Calu3 (cell line): ENCODE measurements around the gene KIAA0825. TPM values are rescaled to one million over a fixed set of nuclear protein-coding genes. Genes with fewer than 3 reads are reported as not detected.

Experiments used
- BruUV-seq: library from RNA; stranded (reverse); fragments of 400-500 nt; replicated peaks from 2 replicates; lab custom pipeline; 2021; lab: Mats Ljungman, UMichigan
- CTCF ChIA-PET: fragments of 300-600 bp; sonication (Branson Sonifier 250); formaldehyde crosslinking; loops from one replicate; lab custom pipeline; 2022; ENCODE audit warnings: antibody characterized with exemption; lab: Charles Lee
- DNase-seq: peaks from one replicate; pipeline ENCODE4 v3.0.0; 2022
- H3K27ac Mint-ChIP-seq: one replicate; pipeline ENCODE4 v1.8.0; 2022; ENCODE audit warnings: mixed read lengths; ENCODE audit not compliant: unreplicated experiment
- H3K27me3 Mint-ChIP-seq: one replicate; pipeline ENCODE4 v1.8.0; 2022; ENCODE audit warnings: mixed read lengths; ENCODE audit not compliant: unreplicated experiment
- H3K36me3 Mint-ChIP-seq: one replicate; pipeline ENCODE4 v1.8.0; 2022; ENCODE audit warnings: mild to moderate bottlenecking, moderate library complexity, mixed read lengths; ENCODE audit not compliant: insufficient read depth, unreplicated experiment
- H3K4me1 Mint-ChIP-seq: one replicate; pipeline ENCODE4 v1.8.0; 2022; ENCODE audit warnings: mild to moderate bottlenecking, low read depth, mixed read lengths; ENCODE audit not compliant: unreplicated experiment
- H3K4me3 Mint-ChIP-seq: one replicate; pipeline ENCODE4 v1.8.0; 2022; ENCODE audit warnings: mild to moderate bottlenecking, low read depth, moderate library complexity, mixed read lengths; ENCODE audit not compliant: unreplicated experiment
- H3K9me3 Mint-ChIP-seq: one replicate; pipeline ENCODE4 v1.8.0; 2022; ENCODE audit warnings: low read depth, mixed read lengths; ENCODE audit not compliant: unreplicated experiment
- intact Hi-C: fragments of 100-400 bp; cut with micrococcal nuclease; formaldehyde crosslinking; loops from one replicate; pipeline ENCODE4 v1.10.0; 2022; ENCODE audit not compliant: unreplicated experiment
- total RNA-seq: library from RNA; stranded (reverse); gene quantifications from 2 replicates; pipeline ENCODE4 v1.2.3, GENCODE V29; 2022
- TF ChIP-seq, protein P1 (sequence below): fragments of 200-600 bp; IDR thresholded peaks from one replicate; pipeline ENCODE4 v1.8.0; 2022; ENCODE audit warnings: antibody characterized with exemption; ENCODE audit not compliant: unreplicated experiment

KIAA0825 gene
- total RNA-seq, 1 experiment from 2014 or later, result 1.9 TPM

- Mint-ChIP-seq H3K4me3 (no peak overlapping the region), H3K27me3 (no peaks in the 10 kb centered on the region), H3K36me3 (no peaks in the 10 kb centered on the region), H3K4me1 (no peaks in the 10 kb centered on the region), H3K9me3 (peaks cover 3% of the 10 kb centered on the region), H3K27ac (no peak overlapping the region)
- CTCF ChIA-PET, result no interaction called here
- no TSS peak for BruUV-seq
- intact Hi-C loops, result no loop called here
- DNase-seq, result no peak
- TF ChIP-seq, protein P1, sequence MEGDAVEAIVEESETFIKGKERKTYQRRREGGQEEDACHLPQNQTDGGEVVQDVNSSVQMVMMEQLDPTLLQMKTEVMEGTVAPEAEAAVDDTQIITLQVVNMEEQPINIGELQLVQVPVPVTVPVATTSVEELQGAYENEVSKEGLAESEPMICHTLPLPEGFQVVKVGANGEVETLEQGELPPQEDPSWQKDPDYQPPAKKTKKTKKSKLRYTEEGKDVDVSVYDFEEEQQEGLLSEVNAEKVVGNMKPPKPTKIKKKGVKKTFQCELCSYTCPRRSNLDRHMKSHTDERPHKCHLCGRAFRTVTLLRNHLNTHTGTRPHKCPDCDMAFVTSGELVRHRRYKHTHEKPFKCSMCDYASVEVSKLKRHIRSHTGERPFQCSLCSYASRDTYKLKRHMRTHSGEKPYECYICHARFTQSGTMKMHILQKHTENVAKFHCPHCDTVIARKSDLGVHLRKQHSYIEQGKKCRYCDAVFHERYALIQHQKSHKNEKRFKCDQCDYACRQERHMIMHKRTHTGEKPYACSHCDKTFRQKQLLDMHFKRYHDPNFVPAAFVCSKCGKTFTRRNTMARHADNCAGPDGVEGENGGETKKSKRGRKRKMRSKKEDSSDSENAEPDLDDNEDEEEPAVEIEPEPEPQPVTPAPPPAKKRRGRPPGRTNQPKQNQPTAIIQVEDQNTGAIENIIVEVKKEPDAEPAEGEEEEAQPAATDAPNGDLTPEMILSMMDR, result no peak
These were observed 21.8 kb upstream of the KIAA0825 start for GRCh38 chr5:94640176-94640575.

DNA sequence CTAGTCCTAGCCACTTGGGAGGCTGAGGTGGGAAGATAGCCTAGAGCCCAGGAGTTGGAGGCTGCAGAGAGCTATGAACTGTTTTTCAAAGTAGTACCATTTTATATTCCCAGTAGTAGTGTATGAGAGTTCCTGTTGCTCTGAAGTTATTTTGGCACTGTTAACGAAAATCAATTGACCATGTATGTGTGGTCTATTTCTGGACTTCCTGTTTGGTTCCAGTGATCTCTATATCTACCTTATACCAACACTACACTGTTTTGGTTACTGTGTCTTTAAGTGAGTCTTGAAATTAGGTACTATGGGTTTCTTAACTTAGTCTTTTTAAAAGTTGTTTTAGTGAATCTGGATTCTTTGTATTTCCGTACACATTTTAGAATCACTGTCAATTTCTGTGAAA is 13.6 kb upstream of the KIAA0825 start:
- DNase-seq, result no peak
- H3K36me3 Mint-ChIP-seq, result no peaks in the 10 kb centered on the region
- no peaks in the 10 kb centered on the region for H3K9me3 Mint-ChIP-seq
- H3K4me1 Mint-ChIP-seq, result no peaks in the 10 kb centered on the region
- BruUV-seq, result no TSS peak
- intact Hi-C loops, result no loop called here
- no peaks in the 10 kb centered on the region for H3K27me3 Mint-ChIP-seq
- no peak overlapping the region for H3K27ac Mint-ChIP-seq
- CTCF ChIA-PET, result no interaction called here
- H3K4me3 Mint-ChIP-seq, result no peak overlapping the region
- TF ChIP-seq, protein P1, result no peak

DNA sequence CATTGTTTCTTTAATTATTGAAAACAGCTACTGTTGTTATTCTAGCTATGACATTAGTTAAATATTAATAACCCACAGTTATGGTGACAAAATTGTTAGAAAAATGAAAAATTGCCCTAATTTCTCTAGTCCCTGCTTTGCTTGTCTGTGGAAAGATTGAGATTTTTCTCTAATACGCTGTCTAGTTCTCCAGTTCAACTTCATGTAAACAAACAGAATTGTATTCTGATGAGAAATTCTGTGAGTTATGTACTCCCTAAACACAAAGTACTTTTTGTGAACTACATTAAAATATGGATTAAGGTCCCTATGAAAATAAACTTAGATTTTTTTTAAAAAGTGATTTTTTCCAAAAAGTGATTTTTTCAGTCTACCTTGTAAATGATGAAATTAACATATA is 8.8 kb upstream of the KIAA0825 start:
- Mint-ChIP-seq H3K36me3 (no peaks in the 10 kb centered on the region), H3K4me1 (no peaks in the 10 kb centered on the region), H3K4me3 (no peak overlapping the region), H3K9me3 (no peaks in the 10 kb centered on the region), H3K27me3 (no peaks in the 10 kb centered on the region), H3K27ac (no peak overlapping the region)
- intact Hi-C loops, result no loop called here
- BruUV-seq, result no TSS peak
- CTCF ChIA-PET, result interaction anchor here (0.7 kb wide), 1 partner anchor 40 kb away, joined by 4 read pairs; no protein-coding TSS in a partner anchor
- TF ChIP-seq, protein P1, result no peak
- no peak for DNase-seq

DNA sequence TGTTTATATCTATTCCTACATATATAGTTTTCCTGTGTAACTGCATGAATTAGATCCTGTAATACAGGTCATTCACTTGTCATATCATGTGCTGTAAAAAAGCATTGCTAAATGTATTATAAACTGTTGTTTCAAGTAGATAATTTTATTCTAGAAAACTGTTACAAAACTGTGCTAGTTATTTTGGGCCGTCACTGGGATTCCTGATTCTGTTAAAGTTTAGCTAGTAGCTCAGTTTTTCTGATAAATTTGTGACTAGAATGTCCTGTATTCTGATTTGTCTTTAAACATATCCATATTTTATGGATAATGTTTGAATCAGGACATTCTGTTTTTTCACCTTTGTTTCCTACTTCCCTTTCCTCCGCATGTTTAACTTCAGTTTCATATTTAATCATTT is 5.5 kb upstream of the KIAA0825 start:
- Mint-ChIP-seq H3K9me3 (no peaks in the 10 kb centered on the region), H3K4me3 (no peak overlapping the region), H3K4me1 (peaks cover 8% of the 10 kb centered on the region), H3K27me3 (no peaks in the 10 kb centered on the region), H3K27ac (no peak overlapping the region), H3K36me3 (peaks cover 8% of the 10 kb centered on the region)
- CTCF ChIA-PET, result no interaction called here
- DNase-seq, result no peak
- BruUV-seq, result no TSS peak
- TF ChIP-seq, protein P1, result no peak
- intact Hi-C loops, result no loop called here
